ENCODE results near the gene RIT2. TPM values are rescaled to one million over a fixed set of nuclear protein-coding genes. Genes with fewer than 3 reads are reported as not detected.

Gene RIT2
- total RNA-seq, 4 donors from 2014 or later: not detected

- Histone ChIP-seq H3K27me3 (no peaks in the 10 kb centered on the region), H3K4me3 (no peak overlapping the region), H3K4me1 (no peaks in the 10 kb centered on the region), H3K36me3 (no peaks in the 10 kb centered on the region), H3K9me3 (no peaks in the 10 kb centered on the region), H3K27ac (no peak overlapping the region)
- no peak for DNase-seq
- no peak for TF ChIP-seq CTCF (IDR thresholded peaks at IDR 0.05)
- TF ChIP-seq POLR2A (IDR thresholded peaks at IDR 0.05): no peak
Observed at GRCh38 chr18:43158381-43158780, 42.9 kb upstream of the RIT2 start.

GRCh38 chr18:43155842-43156241, 40.4 kb upstream of the RIT2 start:
- Histone ChIP-seq H3K27me3 (no peaks in the 10 kb centered on the region), H3K4me3 (no peak overlapping the region), H3K27ac (no peak overlapping the region), H3K4me1 (no peaks in the 10 kb centered on the region), H3K36me3 (no peaks in the 10 kb centered on the region), H3K9me3 (no peaks in the 10 kb centered on the region)
- TF ChIP-seq CTCF (IDR thresholded peaks at IDR 0.05) (no peak), POLR2A (IDR thresholded peaks at IDR 0.05) (no peak)
- DNase-seq: no peak

DNA sequence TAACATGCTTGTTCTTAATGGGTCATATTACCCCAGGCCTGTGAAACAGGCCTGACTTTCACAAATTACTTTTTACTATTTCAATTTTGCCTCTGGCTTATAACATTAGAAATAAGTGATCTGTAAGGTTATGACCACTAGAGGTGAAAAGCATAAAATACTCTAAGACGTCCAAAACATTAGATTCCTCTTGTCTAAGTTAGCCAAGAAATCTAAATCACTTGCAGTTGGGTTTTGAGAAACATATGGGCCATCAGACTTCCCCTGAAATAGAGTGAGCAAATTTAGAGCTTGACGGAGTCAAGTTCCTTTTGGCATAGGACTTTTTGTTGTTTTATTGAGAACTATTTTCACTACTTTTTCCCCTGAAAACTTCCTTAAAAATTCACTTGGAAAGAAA, 32.7 kb upstream of the RIT2 start:
- DNase-seq: no peak
- Histone ChIP-seq H3K4me3 (no peak overlapping the region), H3K4me1 (no peaks in the 10 kb centered on the region), H3K36me3 (no peaks in the 10 kb centered on the region), H3K27ac (no peak overlapping the region), H3K9me3 (no peaks in the 10 kb centered on the region), H3K27me3 (no peaks in the 10 kb centered on the region)
- TF ChIP-seq CTCF (IDR thresholded peaks at IDR 0.05) (no peak), POLR2A (IDR thresholded peaks at IDR 0.05) (no peak)

DNA sequence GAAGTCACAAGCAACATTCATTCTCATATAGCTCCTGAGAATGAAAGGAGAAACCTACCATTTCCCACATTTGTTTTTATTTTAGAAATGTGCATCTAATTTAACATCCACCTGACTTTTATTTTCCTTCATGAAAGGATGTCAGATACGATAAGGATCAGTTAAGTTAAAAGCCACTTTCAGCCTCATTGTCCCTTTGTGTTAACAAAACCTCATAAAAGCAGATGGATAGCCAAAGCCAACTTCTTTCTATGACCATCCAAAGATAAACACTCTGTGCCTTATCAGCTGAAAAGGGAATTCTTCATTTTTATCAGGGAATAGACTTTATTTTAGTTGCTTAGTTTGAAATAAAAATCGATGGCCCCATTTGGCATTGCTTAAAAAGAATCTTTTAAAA, 25.7 kb upstream of the RIT2 start:
- no peak for TF ChIP-seq CTCF (IDR thresholded peaks at IDR 0.05)
- TF ChIP-seq POLR2A (IDR thresholded peaks at IDR 0.05): no peak
- no peak for DNase-seq
- no peak overlapping the region for H3K27ac ChIP-seq
- H3K27me3 ChIP-seq: no peaks in the 10 kb centered on the region
- H3K9me3 ChIP-seq: no peaks in the 10 kb centered on the region
- H3K36me3 ChIP-seq: no peaks in the 10 kb centered on the region
- H3K4me1 ChIP-seq: no peaks in the 10 kb centered on the region
- no peak overlapping the region for H3K4me3 ChIP-seq

- H3K9me3 ChIP-seq: no peaks in the 10 kb centered on the region
- no peak overlapping the region for H3K4me3 ChIP-seq
- H3K4me1 ChIP-seq: no peaks in the 10 kb centered on the region
- no peak overlapping the region for H3K27ac ChIP-seq
- DNase-seq: no peak
- no peak for TF ChIP-seq POLR2A (IDR thresholded peaks at IDR 0.05)
- no peaks in the 10 kb centered on the region for H3K27me3 ChIP-seq
- no peaks in the 10 kb centered on the region for H3K36me3 ChIP-seq
Observed at GRCh38 chr18:43139288-43139946, 23.9 kb upstream of the RIT2 start.

- Histone ChIP-seq H3K4me3 (no peak overlapping the region), H3K27ac (no peak overlapping the region), H3K36me3 (no peaks in the 10 kb centered on the region), H3K27me3 (no peaks in the 10 kb centered on the region), H3K9me3 (no peaks in the 10 kb centered on the region), H3K4me1 (no peaks in the 10 kb centered on the region)
- TF ChIP-seq CTCF (IDR thresholded peaks at IDR 0.05): no peak
- no peak for TF ChIP-seq POLR2A (IDR thresholded peaks at IDR 0.05)
- no peak for DNase-seq
Observed at GRCh38 chr18:43134876-43135275, 19.4 kb upstream of the RIT2 start.

All from Peyer's patch (tissue), 4 donors.